OCI-M1 (cell line): ENCODE data around the gene AKR1C1.
"Not testable (repeated sequence)": the region's sequence is repeated elsewhere in the genome, so short reads cannot be mapped to it uniquely, and the experiment has no call there.

Source experiments
- DNase-seq: peaks from one replicate; lab custom pipeline; 2025; lab: John Stamatoyannopoulos, UW

AKR1C1 gene

DNA sequence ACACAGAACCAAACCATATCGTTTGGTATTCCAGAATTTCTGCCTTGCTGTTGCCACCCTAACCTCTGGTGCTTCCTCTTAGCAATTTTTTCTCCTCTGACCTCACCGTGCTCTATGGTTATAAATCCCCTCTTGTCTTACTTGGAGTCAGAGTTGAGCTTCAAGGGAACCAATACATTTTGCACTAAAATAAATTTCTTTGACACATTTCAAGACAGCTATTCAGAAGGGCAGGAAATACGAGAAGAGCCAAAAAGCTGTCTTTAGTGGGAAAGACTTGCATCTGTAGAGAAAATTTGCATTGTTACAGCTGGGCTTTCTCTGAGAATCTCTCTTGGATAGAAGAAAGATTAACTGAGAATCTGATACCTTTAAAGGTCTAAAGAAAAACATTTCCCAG, 54.9 kb downstream of the AKR1C1 start:
- no peak for DNase-seq

DNA sequence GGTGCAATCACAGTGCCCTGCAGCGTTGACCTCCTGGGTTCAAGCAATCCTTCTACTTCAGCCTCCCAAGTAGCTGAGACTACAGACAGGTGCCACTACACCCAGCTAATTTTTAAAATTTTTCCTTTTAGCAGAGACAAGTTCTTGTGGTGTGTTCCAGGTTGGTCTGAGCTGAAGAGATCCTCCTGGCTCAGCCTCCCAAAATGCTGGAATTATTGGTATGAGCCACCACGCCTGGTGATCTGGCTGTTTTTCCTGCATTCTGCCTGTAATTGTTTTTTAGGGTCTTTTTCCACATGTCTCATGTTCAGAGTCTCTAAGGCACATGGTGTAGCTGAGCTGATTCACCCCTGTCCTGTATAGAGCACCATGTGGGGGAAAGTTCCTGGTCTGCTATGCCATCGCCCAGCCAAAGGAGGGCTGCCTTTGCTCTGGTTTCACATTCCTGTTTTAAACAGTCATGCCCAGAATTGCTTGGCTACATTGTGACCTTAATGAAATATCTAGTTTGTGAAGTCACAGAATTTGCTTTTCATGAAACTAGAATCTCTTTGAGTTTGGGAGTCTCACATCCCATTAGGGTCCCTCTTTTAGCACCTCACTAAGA, 55.6 kb downstream of the AKR1C1 start:
- DNase-seq = peak; percentile 47

DNA sequence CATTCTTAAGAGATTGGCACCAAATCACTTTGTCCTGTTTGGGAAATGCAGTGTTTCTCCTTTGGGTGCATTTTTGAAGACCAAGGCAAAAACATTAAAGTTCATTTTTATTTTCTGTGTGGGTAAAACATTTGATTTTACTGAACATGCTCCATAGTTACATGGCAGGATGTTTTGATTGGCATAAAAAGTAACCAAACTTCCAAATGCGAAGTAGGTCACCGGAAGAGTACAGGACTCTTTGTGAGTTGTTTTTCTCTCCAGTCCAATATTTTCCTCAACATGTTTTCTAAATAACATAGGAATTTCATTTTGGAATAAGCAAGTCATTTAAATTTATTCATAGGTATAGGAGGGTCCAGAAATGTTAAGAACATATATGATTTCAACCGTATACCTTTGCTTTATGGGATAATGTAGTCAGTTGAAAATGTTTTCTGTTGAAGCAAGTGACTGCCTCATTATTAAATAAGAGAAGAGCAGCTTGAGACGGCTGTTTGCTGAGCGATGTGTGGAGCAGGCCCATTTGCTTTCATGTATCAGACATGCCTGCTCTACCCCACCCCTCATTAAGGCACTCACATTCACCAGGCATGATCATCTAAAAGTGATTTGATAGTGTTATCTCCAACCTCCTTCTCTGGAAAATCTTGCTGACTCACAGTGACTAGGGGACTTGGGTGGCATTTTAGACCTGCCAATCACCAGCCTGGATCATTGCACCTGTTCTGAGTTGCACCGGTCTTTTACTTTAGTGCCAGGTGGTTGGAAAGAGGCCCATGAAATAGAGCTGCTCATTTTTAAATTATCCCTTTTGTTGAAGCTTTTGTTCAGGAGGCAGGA, 56.8 kb downstream of the AKR1C1 start:
- peak; percentile 68 for DNase-seq

DNA sequence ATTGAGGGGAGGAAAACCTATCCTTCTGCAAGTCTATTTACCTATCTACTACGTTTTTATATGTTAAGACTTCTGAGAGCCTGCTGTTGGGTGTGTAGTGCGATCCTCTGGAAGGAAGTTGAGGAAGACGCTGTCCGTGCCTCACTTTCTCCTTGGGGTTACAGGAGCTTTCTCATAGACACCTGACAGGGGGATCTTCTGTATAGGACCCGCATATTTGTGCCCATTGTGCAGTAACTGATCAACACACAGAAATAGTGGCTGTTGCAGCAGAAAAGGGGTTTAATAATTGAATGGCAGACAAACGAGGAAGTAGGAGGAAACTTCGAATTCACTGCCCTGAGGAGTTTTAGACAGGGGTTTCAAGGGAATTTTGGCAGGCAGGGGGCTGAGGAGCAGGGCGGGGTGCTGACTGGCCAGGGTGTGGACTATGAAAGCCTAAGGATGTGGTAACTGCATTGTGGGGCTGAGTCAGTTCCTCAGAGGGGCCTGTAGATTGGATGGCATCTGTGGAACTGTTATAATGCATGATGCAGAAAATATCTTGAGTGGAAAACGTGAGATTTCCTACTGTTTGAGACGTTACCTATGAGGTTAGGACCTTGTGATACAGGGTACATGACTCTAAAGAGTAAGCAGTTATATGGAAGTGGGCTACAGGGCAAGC, 58.5 kb downstream of the AKR1C1 start:
- DNase-seq = not testable (repeated sequence)

DNA sequence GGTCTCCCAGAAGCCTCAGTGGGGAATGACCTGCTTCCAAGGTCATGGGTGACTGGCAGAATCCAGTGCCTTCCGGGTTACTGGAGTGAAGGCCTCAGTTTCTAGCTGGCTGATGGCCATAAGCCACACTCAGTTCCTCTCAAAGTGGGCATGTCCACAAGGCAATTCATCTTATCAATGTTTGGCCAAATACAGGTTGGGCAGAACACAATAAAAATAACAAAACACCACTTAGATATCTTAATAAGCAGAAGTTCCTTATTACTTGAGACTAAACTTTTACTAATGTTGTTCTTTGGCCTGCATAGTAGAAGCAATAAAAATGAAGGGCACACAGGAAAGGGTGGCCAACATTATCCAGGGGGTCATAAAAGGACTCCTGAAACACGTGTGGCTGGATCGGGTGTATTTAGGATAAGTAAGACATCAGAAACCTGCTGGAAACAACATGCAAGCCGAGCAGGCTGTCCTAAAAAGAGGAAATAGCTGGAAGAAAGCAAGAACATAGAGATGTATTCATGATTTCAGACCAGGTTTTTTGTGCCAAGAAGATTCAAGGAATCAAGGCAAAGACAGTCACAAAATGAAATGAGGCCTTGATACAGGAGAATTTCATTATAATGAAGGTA, 60.1 kb downstream of the AKR1C1 start:
- peak; percentile 46 for DNase-seq

DNA sequence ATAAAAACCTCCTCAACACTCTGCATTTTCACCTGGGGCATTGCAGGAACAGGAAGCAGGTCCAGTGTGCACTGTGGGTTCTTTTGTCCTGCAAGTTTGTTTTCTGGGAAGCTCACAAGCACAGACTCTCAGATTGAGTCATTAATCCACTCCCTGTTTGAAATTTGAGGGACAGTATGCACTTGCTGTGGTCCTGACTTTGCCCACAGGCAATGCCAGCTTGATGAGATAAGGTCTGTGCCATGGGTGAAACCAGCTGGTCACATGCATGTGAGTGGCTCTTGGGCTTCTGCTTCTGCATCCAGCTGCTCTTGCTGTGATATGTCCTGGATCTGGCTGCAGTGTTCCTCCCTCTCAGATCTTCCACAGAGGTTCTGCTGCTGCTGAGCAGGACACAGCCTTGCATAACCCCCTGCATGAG, 62.3 kb downstream of the AKR1C1 start:
- not testable (repeated sequence) for DNase-seq

DNA sequence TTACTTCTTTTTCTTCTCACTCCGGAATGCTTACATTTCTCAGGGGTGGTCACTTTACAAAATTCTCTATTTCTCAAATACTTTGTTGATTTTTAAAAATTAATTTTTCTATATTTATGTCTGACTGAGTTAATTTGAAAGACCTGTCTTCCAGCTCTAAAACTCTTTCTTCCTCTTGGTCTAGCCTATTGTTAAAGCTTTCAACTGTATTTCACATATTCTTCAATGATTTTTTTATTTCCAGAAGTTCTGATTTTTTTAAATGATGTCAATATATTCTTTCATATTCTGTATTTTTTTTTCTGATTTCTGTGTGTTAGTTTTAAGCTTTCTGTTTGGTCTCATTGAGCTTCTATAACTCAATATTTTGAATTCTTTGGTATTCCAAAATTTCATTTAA, 67.8 kb downstream of the AKR1C1 start:
- no peak for DNase-seq

DNA sequence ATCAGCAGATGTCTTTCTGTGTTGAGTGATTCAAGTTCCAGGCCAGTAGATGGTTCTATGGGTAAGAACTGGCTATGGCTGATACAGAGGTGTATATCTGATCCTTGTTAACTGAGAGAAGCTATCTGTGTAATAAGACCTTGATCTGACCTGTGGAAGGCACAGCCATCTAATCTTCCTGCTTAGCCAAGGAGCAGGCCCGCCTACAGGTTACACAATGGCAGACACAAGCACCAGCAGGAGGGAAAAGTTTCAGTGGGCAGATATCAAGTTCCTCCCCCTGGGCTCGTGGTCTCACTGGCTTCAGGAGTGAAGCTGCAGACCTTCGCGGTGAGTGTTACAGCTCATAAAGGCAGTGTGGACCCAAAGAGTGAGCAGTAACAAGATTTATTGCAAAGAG, 68.4 kb downstream of the AKR1C1 start:
- peak; percentile 28 for DNase-seq

DNA sequence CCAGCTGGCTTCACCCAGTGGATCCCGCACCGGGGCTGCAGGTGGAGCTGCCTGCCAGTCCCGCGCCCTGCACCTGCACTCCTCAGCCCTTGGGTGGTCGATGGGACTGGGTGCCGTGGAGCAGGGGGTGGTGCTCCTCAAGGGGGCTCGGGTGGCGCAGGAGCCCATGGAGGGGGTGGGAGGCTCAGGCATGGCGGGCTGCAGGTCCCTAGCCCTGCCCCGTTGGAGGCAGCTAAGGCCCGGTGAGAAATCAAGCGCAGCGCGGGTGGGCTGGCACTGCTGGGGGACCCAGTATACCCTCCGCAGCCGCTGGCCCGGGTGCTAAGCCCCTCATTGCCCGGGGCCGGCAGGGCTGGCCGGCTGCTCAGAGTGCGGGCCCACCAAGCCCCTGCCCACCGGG, 69.2 kb downstream of the AKR1C1 start:
- DNase-seq = not testable (repeated sequence)
